NCI-H2196 (cell line): Measurements from ENCODE around the gene ARL6IP5.
A peak's percentile ranks its signal among the peaks of the same experiment; 100 is the strongest.

Source experiments
- DNase-seq: peaks from one replicate; lab custom pipeline; 2025; ENCODE audit not compliant: unreplicated experiment; lab: John Stamatoyannopoulos, UW

ARL6IP5 gene

GRCh38 chr3:69084326-69085167 is at the start of gene ARL6IP5:
Gene ARL6IP5, plus strand, starts transcription at chr3:69084937. Its CDS starts 111 bp downstream, at chr3:69085048.
- peak; percentile 61 for DNase-seq

- DNase-seq, result no peak
These were observed 40.1 kb upstream of the ARL6IP5 start for GRCh38 chr3:69044608-69045007.

- DNase-seq, result no peak
These were observed 35.7 kb upstream of the ARL6IP5 start for GRCh38 chr3:69048990-69049389.

- DNase-seq, result no peak
These were observed 32.8 kb upstream of the ARL6IP5 start, which contains the start of gene TMF1 for GRCh38 chr3:69051756-69052471. Gene TMF1, minus strand, starts transcription at chr3:69052333. Its CDS starts 247 bp downstream, at chr3:69052086.

GRCh38 chr3:69052472-69052898 is 32.3 kb upstream of the ARL6IP5 start:
- no peak for DNase-seq

GRCh38 chr3:69058180-69058946 is 26.4 kb upstream of the ARL6IP5 start:
- DNase-seq, result no peak

GRCh38 chr3:69058947-69059224 is 25.9 kb upstream of the ARL6IP5 start:
- no peak for DNase-seq

GRCh38 chr3:69059688-69060087 is 25.0 kb upstream of the ARL6IP5 start:
- DNase-seq, result no peak

GRCh38 chr3:69063636-69064035 is 21.1 kb upstream of the ARL6IP5 start:
- DNase-seq, result no peak

- DNase-seq, result no peak
These were observed 19.3 kb upstream of the ARL6IP5 start for GRCh38 chr3:69065318-69065964.

GRCh38 chr3:69066121-69066520 is 18.6 kb upstream of the ARL6IP5 start:
- no peak for DNase-seq

- DNase-seq, result no peak
These were observed 11.8 kb upstream of the ARL6IP5 start for GRCh38 chr3:69072928-69073327.

GRCh38 chr3:69079269-69080159 is 5.2 kb upstream of the ARL6IP5 start:
- DNase-seq, result no peak

- peak; percentile 57 for DNase-seq
These were observed 4.4 kb upstream of the ARL6IP5 start, which contains the start of gene UBA3 for GRCh38 chr3:69080233-69080920. Gene UBA3, minus strand, starts transcription at chr3:69080365. Its CDS starts 12 bp downstream, at chr3:69080353.

- DNase-seq, result no peak
These were observed 3.0 kb upstream of the ARL6IP5 start for GRCh38 chr3:69081583-69082262.

- DNase-seq, result no peak
These were observed 2.4 kb upstream of the ARL6IP5 start for GRCh38 chr3:69082361-69082760.

- no peak for DNase-seq
These were observed 1.9 kb upstream of the ARL6IP5 start for GRCh38 chr3:69082805-69083204.

- DNase-seq, result no peak
These were observed 563 bp downstream of the ARL6IP5 start for GRCh38 chr3:69085168-69085832.
